GM20431 (cell line): ENCODE data around the gene C3orf33.

Experiments used
- in situ Hi-C: fragments of 300-500 bp; cut with MseI, MboI; formaldehyde crosslinking; loops from one replicate; pipeline ENCODE4 v1.15.0; 2020; ENCODE audit warnings: low sequenced_read_pairs; ENCODE audit not compliant: unreplicated experiment

The C3orf33 gene

DNA sequence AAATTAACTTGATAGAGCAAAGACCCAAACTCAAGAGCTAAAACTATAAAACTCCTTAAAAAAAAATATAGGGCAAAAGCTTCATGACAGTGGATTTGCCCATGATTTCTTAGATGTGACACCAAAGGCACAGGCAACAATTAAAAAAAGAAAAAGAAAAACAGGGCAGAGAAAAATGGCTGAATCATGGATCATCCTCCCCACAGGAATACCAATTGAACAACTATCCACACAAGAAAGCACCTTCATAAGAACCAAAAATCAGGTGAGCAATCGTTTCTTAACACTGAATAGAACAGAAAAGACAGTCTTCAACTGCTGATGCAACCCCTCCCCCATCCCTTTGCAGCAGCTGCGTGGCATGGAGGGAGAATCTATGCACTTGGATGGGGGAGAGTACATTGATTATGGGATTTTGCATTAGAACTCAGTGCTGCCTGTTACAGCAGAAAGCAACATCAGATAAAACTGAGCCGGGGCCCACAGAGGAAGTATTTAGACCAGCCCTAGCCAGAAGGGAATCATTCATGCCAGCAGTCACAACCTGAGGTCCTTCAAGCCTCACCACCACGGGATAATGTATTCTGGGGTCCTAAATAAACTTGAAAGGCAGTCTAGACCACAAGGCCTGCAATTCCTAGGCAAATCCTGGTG is 15.7 kb downstream of the C3orf33 start:
- in situ Hi-C loops = no loop called here

- in situ Hi-C loops = no loop called here
These were observed 20.3 kb downstream of the C3orf33 start for GRCh38 chr3:155785662-155786295.

DNA sequence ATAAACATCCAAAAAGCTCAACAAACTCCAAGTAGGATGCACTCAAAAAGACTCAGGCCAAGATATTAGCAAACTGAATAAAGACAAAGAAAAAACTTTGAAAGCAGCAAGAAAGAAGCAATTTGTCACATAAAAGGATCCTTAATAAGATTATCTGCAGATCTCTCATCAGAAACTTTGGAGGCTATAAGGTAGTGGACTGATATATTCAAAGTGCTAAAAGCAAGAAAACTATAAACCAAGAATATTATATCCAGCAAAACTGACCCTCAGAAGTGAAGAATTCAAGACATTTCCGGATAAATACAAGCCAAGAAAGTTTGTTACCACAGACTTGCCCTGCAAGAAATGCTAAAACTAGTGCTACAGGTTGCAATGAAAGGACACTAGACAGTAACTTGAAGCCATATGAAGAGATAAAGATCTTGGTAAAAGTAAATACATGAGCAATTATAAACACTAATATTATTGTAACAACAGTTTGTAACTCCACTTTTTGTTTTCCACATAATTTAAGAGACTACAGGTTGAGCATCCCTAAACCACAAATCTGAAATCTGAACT is 23.6 kb downstream of the C3orf33 start:
- in situ Hi-C loops = no loop called here

GRCh38 chr3:155780291-155780690 is 25.8 kb downstream of the C3orf33 start:
- in situ Hi-C loops = no loop called here

- in situ Hi-C loops = no loop called here
These were observed 27.6 kb downstream of the C3orf33 start for GRCh38 chr3:155778462-155778861.

GRCh38 chr3:155772801-155773200 is 33.3 kb downstream of the C3orf33 start:
- in situ Hi-C loops = no loop called here

- in situ Hi-C loops = no loop called here
These were observed 35.0 kb downstream of the C3orf33 start for GRCh38 chr3:155771126-155771525.

- in situ Hi-C loops = no loop called here
These were observed 39.9 kb downstream of the C3orf33 start for GRCh38 chr3:155766206-155766605.

GRCh38 chr3:155763870-155764463 is 42.1 kb downstream of the C3orf33 start:
- in situ Hi-C loops = no loop called here

- in situ Hi-C loops = no loop called here
These were observed 45.4 kb downstream of the C3orf33 start for GRCh38 chr3:155760653-155761052.

DNA sequence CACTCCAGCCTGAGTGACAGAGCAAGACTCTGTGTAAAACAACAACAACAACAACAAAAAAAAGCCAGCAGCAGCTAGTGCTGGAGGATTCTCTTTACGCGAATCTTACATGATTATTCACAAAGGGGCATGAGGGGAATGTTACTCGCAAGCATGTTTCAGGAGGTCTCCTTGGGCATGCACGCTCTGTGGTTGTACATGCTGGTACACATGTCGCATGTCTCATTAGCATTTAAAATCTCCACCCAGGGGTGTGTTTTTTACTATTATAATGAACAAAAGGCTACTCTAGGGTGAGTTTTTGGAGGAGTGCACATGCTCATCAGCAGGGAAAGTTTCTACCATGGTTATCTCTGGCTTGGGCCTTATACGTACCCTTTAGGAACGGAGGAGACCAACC is 48.5 kb downstream of the C3orf33 start:
- in situ Hi-C loops = no loop called here

- in situ Hi-C loops = no loop called here
These were observed 52.9 kb downstream of the C3orf33 start for GRCh38 chr3:155753038-155753639.

GRCh38 chr3:155748611-155749365 is 57.3 kb downstream of the C3orf33 start:
- in situ Hi-C loops = no loop called here

DNA sequence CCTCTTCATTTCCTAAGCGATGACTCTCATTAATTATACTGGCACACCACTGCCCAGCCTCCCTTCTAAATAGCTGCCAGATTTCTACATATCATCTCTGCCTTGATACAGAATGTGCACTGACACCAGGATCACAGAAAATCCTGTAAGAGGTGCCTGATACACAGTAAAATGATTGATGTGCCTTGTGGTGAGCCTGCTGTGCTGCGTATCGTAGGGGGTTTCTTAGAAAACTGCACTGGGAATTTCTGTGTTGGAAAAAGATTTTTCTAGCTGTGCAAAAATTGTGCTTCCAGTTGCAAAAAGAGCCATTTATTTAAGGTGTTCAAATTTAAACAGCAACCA is 58.2 kb downstream of the C3orf33 start:
- in situ Hi-C loops = no loop called here

- in situ Hi-C loops = no loop called here
These were observed 58.7 kb downstream of the C3orf33 start for GRCh38 chr3:155747286-155747945.

DNA sequence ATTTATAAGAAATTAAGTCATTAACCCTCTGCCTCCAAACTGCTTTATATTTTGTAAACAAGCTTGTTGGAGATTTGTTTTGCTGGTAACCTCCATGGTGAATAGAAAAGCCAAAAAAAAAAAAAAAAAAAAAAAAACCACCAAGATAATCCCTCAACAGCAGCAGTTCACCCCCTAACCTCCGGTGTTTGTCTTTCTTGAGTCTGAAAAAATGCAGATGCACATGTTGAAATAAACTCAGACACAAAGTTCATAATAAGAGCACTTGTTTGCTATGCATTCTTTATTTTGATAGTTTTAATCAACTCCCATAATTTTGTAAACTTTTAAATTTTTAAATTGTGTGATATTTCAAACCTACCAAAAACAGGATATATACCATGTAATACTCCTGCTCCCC is 59.4 kb downstream of the C3orf33 start:
- in situ Hi-C loops = no loop called here

- in situ Hi-C loops = no loop called here
These were observed 60.1 kb downstream of the C3orf33 start for GRCh38 chr3:155745795-155746550.

DNA sequence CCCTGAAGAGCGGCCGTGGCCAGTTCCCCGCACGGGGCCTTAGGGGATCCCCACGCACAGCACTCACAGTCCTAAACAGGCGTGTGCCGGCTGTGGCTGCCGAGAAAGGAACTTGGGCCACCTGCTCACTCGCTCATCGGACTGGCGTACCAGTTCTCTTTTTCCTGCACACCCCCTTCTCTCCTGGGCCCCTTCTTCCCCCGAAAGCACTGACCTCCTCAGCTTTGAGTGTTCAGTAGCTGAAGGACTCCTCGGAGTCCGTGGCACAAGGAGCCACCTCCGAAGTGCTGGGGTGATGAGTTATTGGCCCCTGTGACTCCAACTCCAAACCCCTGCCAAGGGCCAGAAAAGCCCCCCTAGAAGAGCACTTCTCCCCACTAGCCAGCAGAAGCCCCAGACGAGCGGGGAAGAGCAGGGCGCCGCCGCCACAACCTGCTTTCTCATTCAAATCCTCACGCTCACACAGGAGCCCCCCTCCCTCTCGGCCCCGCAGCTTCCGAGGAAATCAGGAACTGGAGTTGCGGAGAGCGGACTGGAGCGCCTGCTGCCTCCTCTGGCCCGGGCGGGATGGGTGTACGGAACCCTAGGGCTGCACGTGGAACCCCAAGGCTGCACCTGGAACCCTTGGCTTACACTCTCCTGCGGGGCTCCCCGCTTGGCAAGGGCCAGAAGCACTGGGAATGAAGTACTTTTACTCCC is 61.3 kb downstream of the C3orf33 start, which contains the start of gene PLCH1:
PLCH1 (minus strand) TSS at position 446 of the 699 bp plus-strand sequence. CDS start 40,847 bp downstream, outside the sequence.
- in situ Hi-C loops = no loop called here
